GM23338 (cell line): ENCODE data around the gene SYK. TPM values are rescaled to one million over a fixed set of nuclear protein-coding genes. Genes with fewer than 3 reads are reported as not detected.

Experiments
- ATAC-seq: fragments of 200-7000 bp; cut with Tn5 transposase; 3 replicates; pipeline ENCODE4 v1.9.1; 2020
- DNase-seq: peaks from one replicate; pipeline ENCODE4 v3.0.0-alpha.2; 2015; ENCODE audit warnings: low spot score
- H2AFZ ChIP-seq: fragments of 200-600 bp; sonication (generic); 2 replicates; pipeline ENCODE4 v1.8.0; 2016; ENCODE audit warnings: antibody characterized with exemption, mild to moderate bottlenecking, moderate library complexity
- H3F3A ChIP-seq: fragments of 200-600 bp; sonication (generic); replicated peaks from 2 replicates; pipeline ENCODE4 v1.8.0; 2017; ENCODE audit warnings: antibody characterized with exemption, mixed run types, low read depth
- H3K27ac ChIP-seq: fragments of 200-600 bp; sonication (generic); 2 replicates; pipeline ENCODE4 v1.6.1; 2016; ENCODE audit warnings: low read depth
- H3K27me3 ChIP-seq: fragments of 200-600 bp; sonication (generic); 2 replicates; pipeline ENCODE4 v1.8.0; 2016; ENCODE audit warnings: mild to moderate bottlenecking, mixed run types, moderate library complexity; ENCODE audit not compliant: insufficient read depth
- H3K36me3 ChIP-seq: fragments of 200-600 bp; sonication (generic); 2 replicates; pipeline ENCODE4 v1.8.0; 2016; ENCODE audit warnings: mild to moderate bottlenecking; ENCODE audit not compliant: insufficient read depth
- H3K4me1 ChIP-seq: fragments of 200-600 bp; sonication (generic); 2 replicates; pipeline ENCODE4 v1.8.0; 2016; ENCODE audit warnings: mild to moderate bottlenecking, moderate library complexity; ENCODE audit not compliant: insufficient read depth
- H3K4me2 ChIP-seq: fragments of 200-600 bp; sonication (generic); 2 replicates; pipeline ENCODE4 v1.7.1; 2017; ENCODE audit warnings: mixed run types
- H3K4me3 ChIP-seq: fragments of 200-600 bp; sonication (generic); 2 replicates; pipeline ENCODE4 v1.6.1; 2016; ENCODE audit warnings: mixed run types
- H3K79me2 ChIP-seq: fragments of 200-600 bp; sonication (generic); replicated peaks from 2 replicates; pipeline ENCODE4 v1.8.0; 2017; ENCODE audit warnings: mild to moderate bottlenecking; ENCODE audit not compliant: insufficient read depth
- H3K9me2 ChIP-seq: fragments of 200-600 bp; sonication (generic); 2 replicates; pipeline ENCODE4 v1.8.0; 2017; ENCODE audit not compliant: insufficient read depth
- H4K20me1 ChIP-seq: fragments of 200-600 bp; sonication (generic); replicated peaks from 2 replicates; pipeline ENCODE4 v1.8.0; 2017; ENCODE audit warnings: mild to moderate bottlenecking; ENCODE audit not compliant: insufficient read depth
- H3K27ac Mint-ChIP-seq: 2 replicates; pipeline ENCODE4 v1.8.0; 2020; ENCODE audit warnings: inconsistent platforms, mild to moderate bottlenecking, moderate library complexity, mixed read lengths
- H3K27me3 Mint-ChIP-seq: 3 replicates; pipeline ENCODE4 v1.8.0; 2022; ENCODE audit warnings: low read depth, mild to moderate bottlenecking, moderate library complexity, mixed read lengths, inconsistent platforms; ENCODE audit not compliant: insufficient read depth, poor library complexity
- H3K36me3 Mint-ChIP-seq: 3 replicates; pipeline ENCODE4 v1.8.0; 2021; ENCODE audit warnings: low read depth, mild to moderate bottlenecking, inconsistent platforms, moderate library complexity, mixed read lengths
- H3K4me1 Mint-ChIP-seq: 3 replicates; pipeline ENCODE4 v1.8.0; 2020; ENCODE audit warnings: mild to moderate bottlenecking, inconsistent platforms, mixed read lengths
- H3K4me3 Mint-ChIP-seq: 3 replicates; pipeline ENCODE4 v1.8.0; 2021; ENCODE audit warnings: moderate library complexity, mild to moderate bottlenecking, inconsistent platforms, mixed read lengths
- H3K9me3 Mint-ChIP-seq: 3 replicates; pipeline ENCODE4 v1.8.0; 2020; ENCODE audit warnings: moderate library complexity, mild to moderate bottlenecking, inconsistent platforms, mixed read lengths
- CREB1 ChIP-seq: fragments of 250-450 bp; sonication (Bioruptor Pico); IDR thresholded peaks from 2 replicates; pipeline ENCODE4 v1.5.0; 2020; ENCODE audit warnings: low read depth, mild to moderate bottlenecking, moderate library complexity
- CTCF ChIP-seq, 2 experiments: fragments of 200-600 bp in 1 of 2; sonication (generic) in 1 of 2; conservative IDR thresholded peaks; 2 replicates each; pipeline versions ENCODE4 v1.5.1 to v1.6.1; 2016 to 2017; ENCODE audit warnings: antibody characterized with exemption in 2 of 2, low read depth in 2 of 2, mild to moderate bottlenecking in 2 of 2, moderate library complexity in 1 of 2
- ETS1 ChIP-seq: IDR thresholded peaks from 2 replicates; pipeline ENCODE4 v1.6.1; 2016; ENCODE audit warnings: antibody characterized with exemption
- EZH2 ChIP-seq: fragments of 200-600 bp; sonication (generic); IDR thresholded peaks from one replicate; pipeline ENCODE4 v1.8.0; 2017; ENCODE audit warnings: antibody characterized with exemption, mild to moderate bottlenecking, low read depth; ENCODE audit not compliant: unreplicated experiment
- EZH2phosphoT487 ChIP-seq: fragments of 200-600 bp; sonication (generic); IDR thresholded peaks from one replicate; pipeline ENCODE4 v1.8.1; 2018; ENCODE audit warnings: antibody characterized with exemption; ENCODE audit not compliant: unreplicated experiment
- JUNB ChIP-seq: IDR thresholded peaks from one replicate; pipeline ENCODE4 v1.6.1; 2016; ENCODE audit warnings: antibody characterized with exemption; ENCODE audit not compliant: unreplicated experiment
- NANOG ChIP-seq: IDR thresholded peaks from 2 replicates; pipeline ENCODE4 v1.6.1; 2016; ENCODE audit warnings: antibody characterized with exemption, borderline replicate concordance
- POLR2AphosphoS5 ChIP-seq: IDR thresholded peaks from 2 replicates; pipeline ENCODE4 v1.6.1; 2016; ENCODE audit warnings: antibody characterized with exemption, low read depth
- REST ChIP-seq: IDR thresholded peaks from one replicate; pipeline ENCODE4 v1.6.1; 2018; ENCODE audit warnings: antibody characterized with exemption; ENCODE audit not compliant: unreplicated experiment
- STAT1 ChIP-seq: IDR thresholded peaks from one replicate; pipeline ENCODE4 v1.6.1; 2016; ENCODE audit warnings: antibody characterized with exemption; ENCODE audit not compliant: unreplicated experiment
- ZNF114 ChIP-seq: fragments of 250-450 bp; sonication (Bioruptor Pico); IDR thresholded peaks from 2 replicates; pipeline ENCODE4 v1.5.0; 2020; ENCODE audit warnings: mild to moderate bottlenecking, moderate library complexity
- ZNF331 ChIP-seq: fragments of 250-450 bp; sonication (Bioruptor Pico); IDR thresholded peaks from 2 replicates; pipeline ENCODE4 v1.5.0; 2020; ENCODE audit warnings: low read depth, mild to moderate bottlenecking, moderate library complexity
- ZNF462 ChIP-seq: fragments of 250-450 bp; sonication (Bioruptor Pico); IDR thresholded peaks from 2 replicates; pipeline ENCODE4 v1.5.0; 2020; ENCODE audit warnings: mild to moderate bottlenecking, moderate library complexity
- polyA plus RNA-seq: library from polyadenylated mRNA; unstranded; fragments of >200 nt; fragmentation: Nextera tagmentation; extraction: Ambion mirVana; gene quantifications from 2 replicates; pipeline ENCODE4 v1.2.1, GENCODE V29; 2016
- total RNA-seq: library from RNA; depleted of rRNA; stranded (reverse); fragments of >200 nt; shearing (Covaris generic); gene quantifications from 2 replicates; pipeline ENCODE4 v1.2.3, GENCODE V29; 2014

Gene SYK
- total and polyA plus RNA-seq, 2 experiments from 2014 or later, result 1.5 to 5.8 TPM

- Histone ChIP-seq H3K27me3 (no peaks in the 10 kb centered on the region), H3K4me2 (no peak overlapping the region), H3K9me2 (0 out of 2 replicates have a peak, but pooled peaks cover 3% of the 10 kb centered on the region), H3K27ac (no peak overlapping the region), H3K79me2 (no peaks in the 10 kb centered on the region), H3K4me1 (no peaks in the 10 kb centered on the region), H3F3A (no peaks in the 10 kb centered on the region), H3K36me3 (no peaks in the 10 kb centered on the region), H3K4me3 (no peak overlapping the region), H4K20me1 (no peaks in the 10 kb centered on the region), H2AFZ (no peak overlapping the region)
- Mint-ChIP-seq H3K4me3 (no peak overlapping the region; the same call in 2 of the 3 replicates), H3K36me3 (peaks cover 6% of the 10 kb centered on the region; the same call in 2 of the 3 replicates), H3K27me3 (peaks cover 7% of the 10 kb centered on the region), H3K9me3 (peaks cover 10% of the 10 kb centered on the region), H3K4me1 (peaks cover 13% of the 10 kb centered on the region; the same call in 1 of the 3 replicates), H3K27ac (no peak overlapping the region)
- TF ChIP-seq EZH2 (no peak), REST (no peak), ETS1 (no peak), CREB1 (no peak), ZNF331 (CRISPR knock-in tag) (no peak), CTCF (conservative IDR thresholded peaks at IDR 0.05; ENCODE audit: low read depth in 2 of 2) (no peak), ZNF114 (CRISPR knock-in tag) (no peak), EZH2phosphoT487 (no peak), STAT1 (no peak), POLR2AphosphoS5 (no peak), NANOG (no peak), ZNF462 (no peak), JUNB (no peak)
- ATAC-seq, result no peak
- DNase-seq, result no peak
Observed at GRCh38 chr9:90816690-90817089, 15.1 kb downstream of the SYK start.
